ENCODE measurements around the gene RGL1. TPM values are rescaled to one million over a fixed set of nuclear protein-coding genes. Genes with fewer than 3 reads are reported as not detected.

The RGL1 gene
- total and polyA plus RNA-seq, 2 donors (not counting 3 experiments of a cell fraction or from before 2014, with no cell fraction given), result 19.8 to 35.3 TPM

- FAIRE-seq (no peak), DNase-seq (ENCODE audit: low read depth, low spot score) (no peak)
- Histone ChIP-seq H3K4me3 (replicated peaks in 1 of 3; ENCODE audit: insufficient read depth in 1 of 3, low read depth in 1 of 3, low read length in 3 of 3) (no peak overlapping the region), H4K20me1 (replicated peaks; ENCODE audit: control insufficient read depth, extremely low read depth, insufficient read depth, low read length) (no peaks in the 10 kb centered on the region), H2AFZ (ENCODE audit: low read depth, low read length) (no peak overlapping the region), H3K4me2 (ENCODE audit: insufficient read depth, low read length) (no peak overlapping the region), H3K9ac (replicated peaks; ENCODE audit: extremely low read depth, insufficient read depth, low read length) (no peak overlapping the region), H3K27ac (ENCODE audit: insufficient read depth, low read depth, low read length) (no peak overlapping the region), H3K36me3 (ENCODE audit: control insufficient read depth in 2 of 2, extremely low read depth in 1 of 2, insufficient read depth in 2 of 2, low read length in 2 of 2) (no peaks in the 10 kb centered on the region), H3K9me3 (replicated peaks; ENCODE audit: control insufficient read depth, insufficient read depth, low read length) (no peaks in the 10 kb centered on the region), H3K27me3 (ENCODE audit: control insufficient read depth in 2 of 2, insufficient read depth in 2 of 2, low read length in 2 of 2) (no peaks in the 10 kb centered on the region), H3K9me1 (replicated peaks; ENCODE audit: control insufficient read depth, extremely low read depth, insufficient read depth, low read length) (no peaks in the 10 kb centered on the region), H3K79me2 (ENCODE audit: control insufficient read depth, insufficient read depth, low read length) (peaks cover 17% of the 10 kb centered on the region), H3K4me1 (ENCODE audit: control insufficient read depth, extremely low read depth, insufficient read depth, low read length) (peaks cover 12% of the 10 kb centered on the region)
- POLR2A ChIA-PET, result no interaction called here
- intact Hi-C loops (cut with micrococcal nuclease), result no loop called here
- no TSS peak for BruUV-seq (replicated peaks)
- CTCF ChIA-PET, result interaction anchor here (1.3 kb wide), 1 partner anchor 9 kb away, joined by 4 read pairs; no protein-coding TSS in a partner anchor
- dilution Hi-C loops (cut with MboI; ENCODE audit: extremely low pct_ligation_motif_present, low sequenced_read_pairs), result no loop called here
- TF ChIP-seq JUN (IDR thresholded peaks at IDR 0.05; ENCODE audit: borderline replicate concordance, insufficient read depth, insufficient read length, low read depth) (no peak), FOS (IDR thresholded peaks at IDR 0.05; ENCODE audit: borderline replicate concordance, insufficient read depth, low read length) (no peak), MYC (IDR thresholded peaks at IDR 0.05; ENCODE audit: low read depth, low read length) (no peak), MAX (IDR thresholded peaks at IDR 0.05; ENCODE audit: insufficient read depth, insufficient read length) (no peak), POLR2AphosphoS5 (IDR thresholded peaks at IDR 0.05; ENCODE audit: insufficient read depth, low read depth, low read length) (no peak), GATA2 (IDR thresholded peaks at IDR 0.05; ENCODE audit: insufficient read depth, insufficient read length, low read depth, low read length) (no peak), POLR2A (IDR thresholded peaks at IDR 0.05; ENCODE audit: low read depth, low read length) (no peak), EZH2 (IDR thresholded peaks at IDR 0.05; ENCODE audit: borderline replicate concordance, low read depth, low read length, severe bottlenecking) (no peak), CTCF (IDR thresholded peaks at IDR 0.05; ENCODE audit: extremely low read depth in 1 of 2, insufficient read depth in 1 of 2, low read depth in 1 of 2, low read length in 2 of 2) (no peak)
Measured at GRCh38 chr1:183824291-183824690, 19.4 kb downstream of the RGL1 start.

Measured in endothelial cell of umbilical vein (primary cell).